IPS-15b (cell line): Measurements from ENCODE around the gene FN1.

Experiments
- H3K27me3 ChIP-seq: one replicate; pipeline ENCODE4 v1.6.1; 2013; ENCODE audit warnings: low read length; ENCODE audit not compliant: control insufficient read depth, insufficient read depth
- H3K36me3 ChIP-seq: one replicate; pipeline ENCODE4 v1.6.1; 2013; ENCODE audit warnings: low read length; ENCODE audit not compliant: control insufficient read depth, insufficient read depth
- H3K4me1 ChIP-seq: one replicate; pipeline ENCODE4 v1.6.1; 2013; ENCODE audit warnings: mild to moderate bottlenecking, low read length; ENCODE audit not compliant: control insufficient read depth, insufficient read depth
- H3K4me3 ChIP-seq: one replicate; pipeline ENCODE4 v1.5.1; 2013; ENCODE audit warnings: low read depth, low read length
- H3K9ac ChIP-seq: one replicate; pipeline ENCODE4 v1.6.1; 2013; ENCODE audit warnings: low read depth, mild to moderate bottlenecking, low read length
- H3K9me3 ChIP-seq: one replicate; pipeline ENCODE4 v1.6.1; 2013; ENCODE audit warnings: mild to moderate bottlenecking, low read length; ENCODE audit not compliant: control insufficient read depth, insufficient read depth

The FN1 gene

DNA sequence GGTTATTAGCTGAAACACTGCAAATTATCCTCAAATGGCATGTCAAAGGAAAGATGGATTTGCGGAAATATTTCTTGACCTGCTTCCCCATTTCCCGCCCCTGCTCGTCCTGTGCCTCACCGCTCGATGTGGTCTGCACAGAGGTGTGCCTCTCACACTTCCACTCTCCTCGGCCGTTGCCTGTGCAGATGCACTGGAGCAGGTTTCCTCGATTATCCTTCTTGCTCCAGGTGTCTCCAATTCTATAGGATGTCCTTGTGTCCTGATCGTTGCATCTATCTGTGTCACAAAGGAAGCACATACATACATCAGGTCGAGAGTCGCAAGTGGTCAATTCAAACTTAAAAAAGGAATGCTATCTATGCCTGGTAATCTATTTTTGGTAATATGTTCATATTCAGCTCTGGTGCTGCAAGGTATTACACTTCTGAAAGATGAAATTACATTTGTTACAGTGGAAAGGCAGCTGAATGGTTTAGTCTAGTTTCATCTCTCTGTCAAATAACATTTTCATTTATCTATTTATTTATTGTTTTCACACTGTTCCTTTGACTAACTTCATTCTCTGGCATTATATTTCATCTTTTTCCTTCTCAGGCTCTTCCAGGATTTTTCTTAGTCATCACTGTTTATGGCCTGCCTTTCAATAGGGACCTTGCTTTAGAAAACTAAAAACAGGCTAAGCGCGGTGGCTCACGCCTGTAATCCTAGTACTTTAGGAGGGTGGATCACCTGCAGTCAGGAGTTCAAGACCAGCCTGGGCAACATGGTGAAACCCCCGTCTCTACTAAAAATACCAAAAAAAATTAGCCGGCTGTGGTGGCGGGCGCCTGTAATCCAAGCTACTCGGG, 7.6 kb downstream of the FN1 start:
- H3K9ac ChIP-seq = no peak overlapping the region
- peaks cover 6% of the 10 kb centered on the region for H3K36me3 ChIP-seq
- no peaks in the 10 kb centered on the region for H3K27me3 ChIP-seq
- no peak overlapping the region for H3K4me3 ChIP-seq
- no peaks in the 10 kb centered on the region for H3K4me1 ChIP-seq
- H3K9me3 ChIP-seq = no peaks in the 10 kb centered on the region

DNA sequence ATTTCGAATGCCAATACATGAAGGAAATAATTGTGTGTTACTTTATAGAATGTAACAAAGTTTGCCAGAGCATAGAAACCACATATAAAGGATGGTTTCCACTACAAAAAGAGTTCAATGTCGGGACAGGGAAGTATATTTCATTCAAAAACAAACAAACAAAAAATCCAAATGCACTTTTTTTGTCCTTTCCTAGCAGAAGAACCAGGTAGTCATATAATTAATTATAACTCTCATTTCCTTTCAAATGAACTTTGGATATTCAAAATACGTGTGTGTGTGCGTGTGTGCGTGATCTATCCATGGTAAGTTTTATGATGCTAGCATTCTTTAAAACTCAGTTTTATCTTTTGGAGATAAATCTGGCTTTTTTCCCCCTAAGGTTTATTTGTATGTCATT, 8.3 kb downstream of the FN1 start:
- H3K4me1 ChIP-seq = no peaks in the 10 kb centered on the region

DNA sequence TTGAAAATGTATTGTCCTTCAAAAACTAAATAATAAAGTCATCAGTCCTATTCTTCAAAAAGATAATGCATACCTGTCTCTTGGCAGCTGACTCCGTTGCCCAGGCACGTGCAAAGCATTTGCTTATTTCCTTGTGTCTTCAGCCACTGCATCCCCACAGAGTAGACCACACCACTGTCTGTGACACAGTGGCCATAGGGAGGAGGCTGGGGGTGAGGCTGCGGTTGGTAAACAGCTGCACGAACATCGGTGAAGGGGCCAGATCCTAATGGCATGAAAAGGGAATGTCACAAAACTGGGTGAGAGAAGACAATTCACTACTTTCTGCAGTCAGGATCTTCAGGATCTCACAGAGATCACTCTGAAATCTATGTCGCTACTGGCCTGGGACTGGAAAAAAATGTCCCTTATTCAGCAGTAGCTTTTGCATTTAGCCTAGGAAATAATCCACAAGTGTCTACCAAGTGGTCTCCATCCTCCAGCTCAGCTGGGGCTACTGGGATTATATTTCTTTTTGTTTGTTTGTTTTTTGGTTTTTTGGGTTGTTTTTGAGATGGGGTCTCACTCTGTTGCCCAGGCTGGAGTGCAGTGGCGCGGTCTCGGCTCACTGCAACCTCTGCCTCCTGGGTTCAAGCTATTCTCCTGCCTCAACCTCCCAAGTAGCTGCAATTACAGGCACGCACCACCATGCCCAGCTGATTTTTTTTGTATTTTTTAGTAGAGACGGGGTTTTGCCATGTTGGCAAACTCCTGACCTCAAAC, 10.7 kb downstream of the FN1 start:
- no peak overlapping the region for H3K4me3 ChIP-seq
- no peaks in the 10 kb centered on the region for H3K9me3 ChIP-seq
- H3K9ac ChIP-seq = no peak overlapping the region
- H3K36me3 ChIP-seq = peaks cover 8% of the 10 kb centered on the region
- H3K4me1 ChIP-seq = no peaks in the 10 kb centered on the region
- H3K27me3 ChIP-seq = no peaks in the 10 kb centered on the region

More for the DNA sequence above, 8.3 kb downstream of the FN1 start:
- no peak overlapping the region for H3K4me3 ChIP-seq
- peaks cover 6% of the 10 kb centered on the region for H3K36me3 ChIP-seq
- H3K9me3 ChIP-seq = no peaks in the 10 kb centered on the region
- no peaks in the 10 kb centered on the region for H3K27me3 ChIP-seq
- H3K9ac ChIP-seq = no peak overlapping the region

DNA sequence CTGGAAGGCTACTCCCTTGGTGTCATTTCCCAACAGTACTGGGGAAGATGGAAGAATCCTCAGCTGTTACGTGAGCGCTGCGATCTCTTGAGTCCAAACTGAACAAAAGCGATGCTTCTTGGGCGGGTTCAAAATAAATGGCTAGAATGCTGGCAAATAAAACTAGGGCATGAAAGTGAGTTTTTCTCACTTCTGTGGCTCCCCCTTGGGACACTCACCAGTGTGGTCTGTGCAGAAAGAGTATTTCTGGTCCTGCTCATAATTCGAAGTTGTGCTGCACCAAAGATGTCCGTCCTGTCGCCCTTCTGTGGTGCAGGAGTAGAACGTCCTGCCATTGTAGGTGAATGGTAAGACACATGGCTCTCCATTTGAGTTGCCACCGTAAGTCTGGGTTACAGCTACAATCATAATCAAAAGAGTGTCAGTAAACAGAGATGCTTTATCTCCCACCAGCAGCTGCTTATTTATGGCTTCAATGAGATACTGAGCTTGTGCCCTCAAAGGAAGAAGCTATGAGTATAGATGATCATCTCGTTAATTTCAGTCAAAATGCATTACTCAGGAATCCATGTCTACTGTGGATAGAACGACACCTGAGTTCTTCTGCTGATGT, 11.8 kb downstream of the FN1 start:
- H3K9ac ChIP-seq = no peak overlapping the region
- H3K9me3 ChIP-seq = no peaks in the 10 kb centered on the region
- peaks cover 8% of the 10 kb centered on the region for H3K36me3 ChIP-seq
- H3K4me1 ChIP-seq = no peaks in the 10 kb centered on the region
- no peaks in the 10 kb centered on the region for H3K27me3 ChIP-seq
- no peak overlapping the region for H3K4me3 ChIP-seq

DNA sequence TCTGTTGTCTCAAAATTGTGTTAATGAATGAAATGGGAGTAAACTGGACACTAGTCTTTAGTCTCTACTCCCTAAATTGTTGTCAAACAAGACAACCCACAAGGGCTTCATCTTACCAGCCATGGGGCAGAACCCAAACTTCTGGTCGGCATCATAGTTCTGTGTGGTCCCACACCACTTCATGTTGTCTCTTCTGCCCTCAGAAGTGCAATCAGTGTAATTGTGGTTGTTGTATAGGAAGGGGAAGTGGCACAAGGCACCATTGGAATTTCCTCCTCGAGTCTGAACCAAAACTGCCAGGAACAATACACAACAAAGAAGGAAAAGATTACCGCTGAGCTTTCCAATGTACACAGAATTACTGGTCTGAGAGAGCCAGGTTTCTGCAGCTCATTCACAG, 12.6 kb downstream of the FN1 start:
- Histone ChIP-seq H3K4me1 (no peaks in the 10 kb centered on the region), H3K9me3 (no peaks in the 10 kb centered on the region), H3K4me3 (no peak overlapping the region), H3K36me3 (peaks cover 11% of the 10 kb centered on the region), H3K27me3 (no peaks in the 10 kb centered on the region), H3K9ac (no peak overlapping the region)

DNA sequence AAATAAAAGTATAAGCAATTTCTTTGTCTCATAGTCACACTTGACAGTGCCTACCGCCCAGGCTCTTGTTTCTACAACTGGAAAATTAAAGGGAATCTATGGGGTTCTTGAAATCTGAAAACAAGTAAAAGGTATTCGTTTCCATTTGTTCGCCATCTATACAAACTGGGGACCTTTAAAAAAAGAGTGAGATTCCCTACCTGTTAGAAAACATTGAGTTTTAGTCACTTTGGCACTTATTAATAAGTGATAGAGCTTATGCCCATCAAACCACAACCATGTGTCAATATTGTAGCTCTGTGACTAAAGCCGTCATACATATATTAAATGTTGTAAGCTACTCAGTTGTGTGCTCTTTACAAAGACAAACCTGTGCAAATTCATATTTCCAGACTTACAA, 13.2 kb downstream of the FN1 start:
- peaks cover 12% of the 10 kb centered on the region for H3K36me3 ChIP-seq
- no peak overlapping the region for H3K4me3 ChIP-seq
- no peaks in the 10 kb centered on the region for H3K9me3 ChIP-seq
- no peaks in the 10 kb centered on the region for H3K4me1 ChIP-seq
- no peak overlapping the region for H3K9ac ChIP-seq
- no peaks in the 10 kb centered on the region for H3K27me3 ChIP-seq

DNA sequence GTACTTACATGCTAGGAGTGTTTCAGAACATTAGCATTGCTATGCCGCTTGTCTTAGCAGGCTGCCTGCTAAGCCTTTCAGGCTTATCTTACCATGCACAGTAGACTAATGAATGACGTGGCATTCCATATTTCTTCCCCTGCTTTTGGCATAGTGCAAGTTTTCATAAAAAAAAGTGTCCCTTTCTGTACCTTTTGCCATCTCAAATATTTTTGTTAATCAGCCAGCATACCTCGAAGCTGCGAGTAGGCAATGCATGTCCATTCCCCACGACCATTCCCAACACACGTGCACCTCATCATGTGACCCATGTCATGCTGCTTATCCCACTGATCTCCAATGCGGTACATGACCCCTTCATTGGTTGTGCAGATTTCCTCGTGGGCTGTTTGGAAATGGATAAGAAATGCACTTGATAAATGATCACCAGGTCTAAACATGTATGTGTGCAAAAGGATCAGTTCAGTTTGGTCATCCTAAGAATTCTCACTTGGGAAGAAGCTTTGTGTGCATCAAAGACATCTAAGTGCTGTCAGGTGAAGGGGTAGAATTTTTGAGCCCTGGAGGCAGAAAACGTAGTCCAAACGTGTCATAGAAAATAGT, 13.9 kb downstream of the FN1 start:
- H3K9me3 ChIP-seq = no peaks in the 10 kb centered on the region
- no peak overlapping the region for H3K4me3 ChIP-seq
- H3K27me3 ChIP-seq = no peaks in the 10 kb centered on the region
- H3K4me1 ChIP-seq = no peaks in the 10 kb centered on the region
- H3K36me3 ChIP-seq = peaks cover 12% of the 10 kb centered on the region
- H3K9ac ChIP-seq = no peak overlapping the region

DNA sequence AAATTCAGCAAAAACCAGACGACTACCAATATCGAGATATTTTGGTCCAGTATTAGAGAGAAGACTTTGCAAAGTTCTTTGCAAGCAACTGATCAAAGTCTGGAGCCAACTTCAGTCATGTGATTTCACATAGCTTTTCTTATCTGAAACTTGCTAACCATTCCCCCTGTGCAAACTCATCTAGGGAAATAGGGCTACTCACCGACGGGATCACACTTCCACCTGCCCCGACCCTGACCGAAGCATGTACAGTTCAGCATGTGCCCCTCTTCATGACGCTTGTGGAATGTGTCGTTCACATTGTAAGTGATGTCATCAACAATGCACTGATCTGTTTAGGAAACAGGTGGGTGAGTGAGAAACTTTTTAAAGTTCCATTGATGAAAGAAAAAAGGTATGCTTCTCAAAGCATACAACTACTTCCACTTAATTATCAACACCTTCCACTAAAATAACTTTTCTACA, 15.4 kb downstream of the FN1 start:
- Histone ChIP-seq H3K36me3 (peaks cover 12% of the 10 kb centered on the region), H3K4me3 (no peak overlapping the region), H3K4me1 (no peaks in the 10 kb centered on the region), H3K9ac (no peak overlapping the region), H3K9me3 (no peaks in the 10 kb centered on the region), H3K27me3 (no peaks in the 10 kb centered on the region)

DNA sequence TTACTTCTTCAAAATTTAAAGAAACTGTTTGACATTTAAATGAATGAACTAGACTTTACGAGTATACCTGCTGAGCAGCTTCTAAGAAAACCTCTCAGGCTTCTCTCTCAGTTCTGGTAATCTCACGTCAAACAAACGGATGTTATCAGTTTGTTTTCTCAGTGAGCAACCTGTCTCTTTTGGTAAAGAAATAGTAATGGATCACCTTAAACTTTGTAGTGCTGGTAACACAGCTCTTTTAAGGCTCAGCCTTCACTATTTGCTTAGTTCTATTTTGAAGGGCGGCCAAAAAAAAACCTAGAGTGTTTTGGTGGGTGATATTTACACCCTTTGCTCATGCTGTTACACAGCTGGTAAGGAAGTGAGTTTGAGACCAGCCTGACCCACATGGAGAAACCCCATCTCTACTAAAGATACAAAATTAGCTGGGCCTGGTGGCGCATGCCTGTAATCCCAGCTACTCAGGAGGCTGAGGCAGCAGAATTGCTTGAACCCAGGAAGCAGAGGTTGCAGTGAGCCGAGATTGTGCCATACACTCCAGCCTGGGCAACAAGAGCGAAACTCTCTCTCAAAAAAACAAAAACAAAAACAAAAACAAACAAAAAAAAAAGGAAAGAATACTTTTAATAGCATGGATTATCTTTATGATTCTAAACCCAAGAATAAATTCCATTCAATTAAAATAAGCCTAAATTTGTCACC, 15.9 kb downstream of the FN1 start:
- no peaks in the 10 kb centered on the region for H3K9me3 ChIP-seq
- peaks cover 12% of the 10 kb centered on the region for H3K36me3 ChIP-seq
- no peak overlapping the region for H3K4me3 ChIP-seq
- no peaks in the 10 kb centered on the region for H3K4me1 ChIP-seq
- no peak overlapping the region for H3K9ac ChIP-seq
- no peaks in the 10 kb centered on the region for H3K27me3 ChIP-seq

DNA sequence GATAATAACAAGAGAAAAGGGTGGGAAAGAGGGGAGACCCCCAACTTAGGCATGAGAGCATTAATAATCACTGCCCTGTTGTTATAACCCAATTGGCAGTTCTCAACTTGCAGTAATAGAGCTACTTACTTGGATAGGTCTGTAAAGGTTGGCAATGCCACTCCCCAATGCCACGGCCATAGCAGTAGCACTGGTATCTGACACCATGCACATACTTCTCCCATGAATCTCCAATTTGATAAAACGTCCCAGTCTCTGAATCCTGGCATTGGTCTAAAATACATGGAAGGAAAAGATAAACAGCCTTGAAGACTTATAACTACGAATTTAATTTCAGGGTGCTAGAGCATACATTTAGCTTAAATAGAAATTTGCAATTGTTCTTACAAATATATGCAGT, 16.8 kb downstream of the FN1 start:
- Histone ChIP-seq H3K9me3 (no peaks in the 10 kb centered on the region), H3K4me3 (no peak overlapping the region), H3K36me3 (peaks cover 9% of the 10 kb centered on the region), H3K4me1 (no peaks in the 10 kb centered on the region), H3K27me3 (no peaks in the 10 kb centered on the region), H3K9ac (no peak overlapping the region)
